HepG2 (cell line): ENCODE measurements around the gene FCHO2. TPM values are rescaled to one million over a fixed set of nuclear protein-coding genes. Genes with fewer than 3 reads are reported as not detected.

Experiments
- BCLAF1 ChIP-seq: fragments of 450-650 bp; IDR thresholded peaks from 2 replicates; pipeline ENCODE4 v1.6.1; 2017; ENCODE audit warnings: mild to moderate bottlenecking
- BRF2 ChIP-seq: sonication (generic); formaldehyde crosslinking; IDR thresholded peaks from 2 replicates; pipeline ENCODE4 v1.8.1; 2022; ENCODE audit warnings: mild to moderate bottlenecking, missing genetic modification reagents
- IKZF5 ChIP-seq: IDR thresholded peaks from 2 replicates; pipeline ENCODE4 v1.6.1; 2018; ENCODE audit warnings: missing genetic modification reagents, mild to moderate bottlenecking, missing compliant biosample characterization
- KAT7 ChIP-seq: IDR thresholded peaks from 2 replicates; pipeline ENCODE4 v1.6.1; 2018; ENCODE audit warnings: borderline replicate concordance, missing compliant biosample characterization
- KDM5A ChIP-seq: fragments of 200-600 bp; sonication (generic); IDR thresholded peaks from 2 replicates; pipeline ENCODE4 v1.7.0; 2018; ENCODE audit warnings: antibody characterized with exemption, mild to moderate bottlenecking, low read length, borderline replicate concordance
- PHB2 ChIP-seq: fragments of 450-650 bp; IDR thresholded peaks from 2 replicates; pipeline ENCODE4 v1.6.1; 2018; ENCODE audit not compliant: partially characterized antibody
- POLR2G ChIP-seq: fragments of 200-400 bp; formaldehyde crosslinking; IDR thresholded peaks from 2 replicates; pipeline ENCODE4 v1.6.1; 2018; ENCODE audit warnings: mild to moderate bottlenecking, low read depth, low read length, moderate library complexity
- TAF15 ChIP-seq: fragments of 200-400 bp; formaldehyde crosslinking; IDR thresholded peaks from one replicate; pipeline ENCODE4 v1.6.1; 2018; ENCODE audit warnings: mild to moderate bottlenecking, low read depth, low read length; ENCODE audit not compliant: poor library complexity, severe bottlenecking
- ZC3H13 ChIP-seq: sonication (generic); formaldehyde crosslinking; IDR thresholded peaks from 2 replicates; pipeline ENCODE4 v1.8.1; 2023; ENCODE audit warnings: mild to moderate bottlenecking, missing genetic modification reagents, moderate library complexity
- ZFP37 ChIP-seq: sonication (generic); formaldehyde crosslinking; IDR thresholded peaks from 2 replicates; pipeline ENCODE4 v1.4.0; 2020; ENCODE audit warnings: missing genetic modification reagents, borderline replicate concordance
- ZNF205 ChIP-seq: IDR thresholded peaks from 2 replicates; pipeline ENCODE4 v1.6.1; 2018; ENCODE audit warnings: missing biosample characterization, missing genetic modification reagents
- ZNF207 ChIP-seq: fragments of 450-650 bp; IDR thresholded peaks from 2 replicates; pipeline ENCODE4 v1.6.1; 2016; ENCODE audit warnings: antibody characterized with exemption, borderline replicate concordance
- ZNF30 ChIP-seq: sonication (generic); formaldehyde crosslinking; IDR thresholded peaks from 2 replicates; pipeline ENCODE4 v1.5.0; 2020; ENCODE audit warnings: mild to moderate bottlenecking, missing genetic modification reagents
- ZNF335 ChIP-seq: sonication (generic); formaldehyde crosslinking; IDR thresholded peaks from 2 replicates; pipeline ENCODE4 v1.4.0; 2020; ENCODE audit warnings: missing genetic modification reagents
- ZNF749 ChIP-seq: sonication (generic); formaldehyde crosslinking; IDR thresholded peaks from 2 replicates; pipeline ENCODE4 v1.8.0; 2022; ENCODE audit warnings: mild to moderate bottlenecking, missing genetic modification reagents, moderate library complexity, borderline replicate concordance
- ZNF776 ChIP-seq: sonication (generic); formaldehyde crosslinking; IDR thresholded peaks from 2 replicates; pipeline ENCODE4 v1.4.0; 2020; ENCODE audit warnings: mild to moderate bottlenecking, missing genetic modification reagents
- polyA plus RNA-seq, 8 experiments: library from polyadenylated mRNA; depleted of rRNA in 3 of 8; stranded (reverse) in 7 of 8; unstranded in 1 of 8; fragments of >200 nt; fragmentation: Illumina TruSeq in 4 of 8; extraction: Trizol in 4 of 8; gene quantifications; 2 replicates each; pipeline versions ENCODE4 v1.2.1 to v1.2.3, GENCODE V29; 2011 to 2016; ENCODE audit warnings: low read depth in 4 of 8, missing spikeins in 1 of 8, mixed read lengths in 1 of 8; ENCODE audit not compliant: insufficient read depth in 1 of 8
- total RNA-seq, 5 experiments: library from RNA; depleted of rRNA; stranded (reverse); fragments of >200 nt; fragmentation: Illumina TruSeq; extraction: Trizol; gene quantifications; 2 replicates each; pipeline ENCODE4 v1.2.3, GENCODE V29; 2016; ENCODE audit warnings: low read depth in 1 of 5
- TF ChIP-seq, protein P1 (sequence below): IDR thresholded peaks from 2 replicates; pipeline ENCODE4 v1.6.1; 2018; ENCODE audit warnings: missing genetic modification reagents
- TF ChIP-seq, protein P2 (sequence below): sonication (generic); formaldehyde crosslinking; IDR thresholded peaks from 2 replicates; pipeline ENCODE4 v1.4.0; 2020; ENCODE audit warnings: missing genetic modification reagents, borderline replicate concordance
- TF ChIP-seq, protein P3 (sequence below): sonication (generic); formaldehyde crosslinking; IDR thresholded peaks from 2 replicates; pipeline ENCODE4 v1.4.0; 2020; ENCODE audit warnings: mild to moderate bottlenecking, missing genetic modification reagents

FCHO2 gene
- total and polyA plus RNA-seq, 2 of the 13 experiments (the other 11 are each of a cell fraction or from before 2014, with no cell fraction given): 11.6 to 17.3 TPM

DNA sequence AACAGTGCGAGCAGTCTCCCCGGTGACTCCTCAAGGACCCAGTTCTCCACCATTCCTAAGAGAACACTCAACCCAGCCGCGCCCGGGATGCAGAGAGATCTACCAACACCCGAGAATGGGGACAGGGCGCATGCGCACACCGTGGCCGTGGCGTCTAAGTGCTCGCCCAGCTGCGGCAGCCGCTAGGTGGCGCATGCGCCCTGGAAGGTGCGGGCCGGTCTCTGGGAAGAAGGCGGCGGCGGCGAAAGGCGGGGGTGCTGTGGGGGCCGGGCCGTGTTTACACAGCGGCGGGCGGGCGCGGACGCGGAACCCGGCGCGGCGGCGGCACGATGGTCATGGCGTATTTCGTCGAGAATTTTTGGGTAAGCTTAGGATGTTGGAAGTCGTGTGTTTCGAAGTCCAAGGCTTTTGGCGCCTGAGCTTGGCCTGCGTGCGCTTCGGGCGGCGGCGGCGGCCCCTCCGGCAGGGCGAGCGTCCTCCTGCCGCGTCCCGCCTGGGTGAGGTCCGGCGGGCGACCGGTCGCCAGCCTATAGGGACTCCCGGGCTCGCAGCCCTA is at the start of gene FCHO2 (continued):
- TF ChIP-seq IKZF5 (CRISPR knock-in tag) (no peak; the same call in 1 of the 2 replicates), ZNF207 (no peak), ZNF749 (CRISPR knock-in tag) (peak; percentile 59; the same call in 1 of the 2 replicates), ZNF335 (CRISPR knock-in tag) (no peak), PHB2 (no peak), BCLAF1 (no peak), ZNF205 (CRISPR knock-in tag) (peak; percentile 85; the same call in 1 of the 2 replicates), ZFP37 (0 out of 2 replicates have a peak, but pooled peaks have one; percentile 7), KDM5A (peak; percentile 27; the same call in 1 of the 2 replicates), KAT7 (CRISPR knock-in tag) (peak; percentile 77; the same call in 1 of the 2 replicates), ZNF776 (no peak), ZC3H13 (CRISPR knock-in tag) (peak; percentile 88), BRF2 (CRISPR knock-in tag) (no peak), ZNF30 (CRISPR knock-in tag) (peak; percentile 27; the same call in 1 of the 2 replicates), TAF15 (peak; percentile 44), POLR2G (peak; percentile 92)
- TF ChIP-seq, protein P1, sequence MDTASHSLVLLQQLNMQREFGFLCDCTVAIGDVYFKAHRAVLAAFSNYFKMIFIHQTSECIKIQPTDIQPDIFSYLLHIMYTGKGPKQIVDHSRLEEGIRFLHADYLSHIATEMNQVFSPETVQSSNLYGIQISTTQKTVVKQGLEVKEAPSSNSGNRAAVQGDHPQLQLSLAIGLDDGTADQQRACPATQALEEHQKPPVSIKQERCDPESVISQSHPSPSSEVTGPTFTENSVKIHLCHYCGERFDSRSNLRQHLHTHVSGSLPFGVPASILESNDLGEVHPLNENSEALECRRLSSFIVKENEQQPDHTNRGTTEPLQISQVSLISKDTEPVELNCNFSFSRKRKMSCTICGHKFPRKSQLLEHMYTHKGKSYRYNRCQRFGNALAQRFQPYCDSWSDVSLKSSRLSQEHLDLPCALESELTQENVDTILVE (CRISPR knock-in tag): peak; percentile 54; the same call in 1 of the 2 replicates
- TF ChIP-seq, protein P2, sequence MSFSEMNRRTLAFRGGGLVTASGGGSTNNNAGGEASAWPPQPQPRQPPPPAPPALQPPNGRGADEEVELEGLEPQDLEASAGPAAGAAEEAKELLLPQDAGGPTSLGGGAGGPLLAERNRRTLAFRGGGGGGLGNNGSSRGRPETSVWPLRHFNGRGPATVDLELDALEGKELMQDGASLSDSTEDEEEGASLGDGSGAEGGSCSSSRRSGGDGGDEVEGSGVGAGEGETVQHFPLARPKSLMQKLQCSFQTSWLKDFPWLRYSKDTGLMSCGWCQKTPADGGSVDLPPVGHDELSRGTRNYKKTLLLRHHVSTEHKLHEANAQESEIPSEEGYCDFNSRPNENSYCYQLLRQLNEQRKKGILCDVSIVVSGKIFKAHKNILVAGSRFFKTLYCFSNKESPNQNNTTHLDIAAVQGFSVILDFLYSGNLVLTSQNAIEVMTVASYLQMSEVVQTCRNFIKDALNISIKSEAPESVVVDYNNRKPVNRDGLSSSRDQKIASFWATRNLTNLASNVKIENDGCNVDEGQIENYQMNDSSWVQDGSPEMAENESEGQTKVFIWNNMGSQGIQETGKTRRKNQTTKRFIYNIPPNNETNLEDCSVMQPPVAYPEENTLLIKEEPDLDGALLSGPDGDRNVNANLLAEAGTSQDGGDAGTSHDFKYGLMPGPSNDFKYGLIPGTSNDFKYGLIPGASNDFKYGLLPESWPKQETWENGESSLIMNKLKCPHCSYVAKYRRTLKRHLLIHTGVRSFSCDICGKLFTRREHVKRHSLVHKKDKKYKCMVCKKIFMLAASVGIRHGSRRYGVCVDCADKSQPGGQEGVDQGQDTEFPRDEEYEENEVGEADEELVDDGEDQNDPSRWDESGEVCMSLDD (CRISPR knock-in tag): no peak; the same call in 1 of the 2 replicates
- TF ChIP-seq, protein P3, sequence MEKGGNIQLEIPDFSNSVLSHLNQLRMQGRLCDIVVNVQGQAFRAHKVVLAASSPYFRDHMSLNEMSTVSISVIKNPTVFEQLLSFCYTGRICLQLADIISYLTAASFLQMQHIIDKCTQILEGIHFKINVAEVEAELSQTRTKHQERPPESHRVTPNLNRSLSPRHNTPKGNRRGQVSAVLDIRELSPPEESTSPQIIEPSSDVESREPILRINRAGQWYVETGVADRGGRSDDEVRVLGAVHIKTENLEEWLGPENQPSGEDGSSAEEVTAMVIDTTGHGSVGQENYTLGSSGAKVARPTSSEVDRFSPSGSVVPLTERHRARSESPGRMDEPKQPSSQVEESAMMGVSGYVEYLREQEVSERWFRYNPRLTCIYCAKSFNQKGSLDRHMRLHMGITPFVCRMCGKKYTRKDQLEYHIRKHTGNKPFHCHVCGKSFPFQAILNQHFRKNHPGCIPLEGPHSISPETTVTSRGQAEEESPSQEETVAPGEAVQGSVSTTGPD: no peak
